T-helper 9 cell (primary cell): ENCODE measurements around the gene TPO.
A peak's percentile ranks its signal among the peaks of the same experiment; 100 is the strongest.

Source experiments
- DNase-seq: peaks from one replicate; pipeline ENCODE4 v3.0.0-alpha.2; 2020

Gene TPO

DNA sequence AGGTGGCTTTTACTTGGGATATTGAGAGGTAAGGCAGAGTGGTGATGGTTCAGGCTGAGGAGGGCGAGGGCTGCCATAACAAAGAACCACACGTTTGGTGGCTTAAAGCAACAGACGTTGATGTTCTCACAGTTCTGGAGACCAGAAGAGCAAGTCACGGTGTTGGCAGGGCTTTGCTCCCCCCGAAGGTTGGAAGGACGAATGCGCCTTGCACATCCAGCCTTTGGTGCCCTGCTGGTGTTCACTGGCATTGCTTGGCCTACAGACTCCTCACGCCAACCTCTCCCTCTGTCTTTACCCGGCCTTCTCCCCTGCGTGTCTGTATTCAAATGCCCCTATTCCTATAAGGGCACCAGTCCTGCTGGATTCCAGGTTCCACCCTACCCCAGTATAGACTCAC is 125.4 kb downstream of the TPO start:
- no peak for DNase-seq

DNA sequence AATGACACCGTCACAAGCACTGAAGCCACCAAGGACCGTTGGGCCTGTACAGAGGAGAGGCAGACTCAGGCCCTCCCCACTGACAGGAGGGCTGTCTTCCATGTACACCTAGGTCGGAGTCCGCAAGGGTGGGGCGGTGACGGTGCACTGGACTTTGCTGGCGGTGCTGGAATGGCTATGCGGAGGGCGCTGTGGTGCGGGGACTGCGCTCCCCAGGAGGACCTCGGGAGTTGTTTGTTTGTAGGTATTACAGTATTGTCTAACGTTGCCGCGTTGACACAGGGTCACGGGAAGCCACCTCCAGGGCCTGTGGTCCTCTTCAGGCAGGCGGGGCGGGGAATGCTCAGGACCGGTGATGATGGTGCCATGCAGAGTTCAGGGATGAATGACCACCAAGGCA is 126.2 kb downstream of the TPO start:
- DNase-seq, result no peak

DNA sequence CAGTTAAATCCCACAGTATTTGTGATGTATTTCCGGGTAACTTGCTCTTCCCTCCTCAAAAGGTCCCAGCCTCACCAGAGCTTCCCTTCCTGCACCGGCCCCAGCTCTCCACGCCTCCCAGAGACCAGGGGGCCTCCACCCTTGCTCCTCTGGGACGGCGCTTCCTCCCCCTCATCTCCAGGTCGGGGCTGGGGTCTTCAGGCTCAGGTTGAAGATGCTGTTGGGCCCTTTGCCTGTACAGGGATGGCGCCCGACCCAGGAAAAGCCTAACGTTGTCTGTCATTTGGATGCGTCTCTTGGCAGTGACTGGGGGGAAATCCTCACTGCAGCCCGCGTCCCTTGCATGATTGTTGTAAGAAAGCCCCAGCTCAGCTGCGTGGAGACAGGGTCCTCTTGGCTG is 126.7 kb downstream of the TPO start:
- no peak for DNase-seq

DNA sequence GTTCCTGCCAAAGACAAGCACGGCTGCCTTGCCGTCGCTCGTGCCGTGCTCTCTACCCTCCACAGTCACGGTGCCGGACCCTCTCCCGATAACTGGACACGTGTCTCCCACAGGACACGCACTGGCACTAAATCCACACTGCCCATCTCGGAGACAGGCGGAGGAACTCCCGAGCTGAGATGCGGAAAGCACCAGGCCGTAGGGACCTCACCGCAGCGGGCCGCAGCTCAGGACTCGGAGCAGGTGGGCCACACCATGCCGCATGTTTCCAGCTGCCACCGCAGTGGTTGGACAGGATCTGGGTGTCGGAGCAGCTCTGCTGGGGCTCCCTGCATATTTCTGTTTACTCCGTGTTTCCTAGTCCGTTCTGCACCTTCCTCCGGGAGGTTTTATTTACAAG is 127.2 kb downstream of the TPO start:
- DNase-seq, result no peak

DNA sequence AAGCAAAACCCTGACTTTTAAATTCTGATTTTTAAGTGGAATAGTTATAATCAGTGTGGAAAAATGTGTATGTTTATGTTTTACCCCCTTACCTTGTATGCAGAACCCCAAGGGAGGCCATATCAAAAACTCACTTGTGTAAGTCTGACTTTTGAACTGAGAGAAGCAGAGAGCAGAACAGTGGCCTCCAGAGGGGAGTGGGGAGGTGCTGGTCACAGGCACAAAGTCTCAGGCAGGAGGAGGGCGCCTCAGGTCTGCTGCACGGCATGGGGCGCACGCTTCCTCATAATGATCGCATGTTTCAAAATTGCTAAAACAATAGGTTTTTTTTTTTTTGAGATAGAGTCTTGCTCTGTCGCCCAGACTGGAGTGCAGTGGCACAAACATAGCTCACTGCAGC is 127.8 kb downstream of the TPO start:
- DNase-seq, result no peak

DNA sequence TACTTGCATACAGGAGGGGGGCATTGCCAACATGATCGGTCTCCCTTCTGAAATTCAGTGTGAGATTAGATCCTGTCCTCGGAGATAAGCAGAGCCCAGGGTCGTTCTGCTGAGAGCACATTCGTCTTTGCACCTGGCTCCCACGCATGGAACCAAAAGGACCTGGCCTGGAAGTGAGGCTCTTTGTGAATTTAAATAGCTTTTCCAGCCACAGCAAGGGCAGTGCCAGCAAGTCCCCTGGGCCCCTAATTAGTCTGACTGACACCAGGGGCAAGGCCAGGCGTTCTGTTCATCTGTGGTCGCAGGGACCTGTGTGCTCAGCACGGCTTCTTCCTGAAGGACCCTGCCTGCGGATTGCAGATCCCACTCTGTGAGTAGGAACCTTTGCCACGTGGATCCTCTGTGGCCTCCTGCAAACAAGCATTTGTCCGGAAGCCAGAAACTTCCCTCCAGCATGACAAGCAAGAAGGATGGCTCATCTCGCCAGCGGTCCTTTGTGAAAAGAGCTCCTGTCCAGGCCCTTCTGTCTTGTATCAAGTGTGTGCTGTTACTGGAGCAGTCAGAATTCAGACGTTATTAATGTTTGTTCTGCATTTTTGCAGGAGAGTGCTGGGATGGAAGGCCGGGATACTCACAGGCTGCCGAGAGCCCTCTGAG is 128.7 kb downstream of the TPO start:
- no peak for DNase-seq

DNA sequence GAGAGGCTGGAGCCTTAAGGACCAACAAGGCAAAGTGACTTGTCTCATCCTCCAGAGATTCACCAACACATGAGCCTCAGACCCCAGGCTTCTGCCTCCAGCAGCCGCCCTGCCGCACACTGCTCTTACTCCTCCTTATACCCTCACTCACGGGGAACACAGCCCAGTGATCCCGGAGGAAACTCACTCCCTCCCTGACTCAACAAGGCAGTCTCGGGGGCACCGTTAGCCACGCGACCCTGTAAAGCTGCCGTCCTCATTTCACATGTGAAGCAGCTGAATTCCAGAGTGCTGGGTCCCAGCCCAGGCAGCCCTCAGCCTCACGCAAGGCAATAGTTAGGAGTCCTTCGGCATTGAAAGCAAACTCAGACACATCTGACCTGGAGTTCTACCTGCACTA is 129.7 kb downstream of the TPO start:
- DNase-seq, result no peak

DNA sequence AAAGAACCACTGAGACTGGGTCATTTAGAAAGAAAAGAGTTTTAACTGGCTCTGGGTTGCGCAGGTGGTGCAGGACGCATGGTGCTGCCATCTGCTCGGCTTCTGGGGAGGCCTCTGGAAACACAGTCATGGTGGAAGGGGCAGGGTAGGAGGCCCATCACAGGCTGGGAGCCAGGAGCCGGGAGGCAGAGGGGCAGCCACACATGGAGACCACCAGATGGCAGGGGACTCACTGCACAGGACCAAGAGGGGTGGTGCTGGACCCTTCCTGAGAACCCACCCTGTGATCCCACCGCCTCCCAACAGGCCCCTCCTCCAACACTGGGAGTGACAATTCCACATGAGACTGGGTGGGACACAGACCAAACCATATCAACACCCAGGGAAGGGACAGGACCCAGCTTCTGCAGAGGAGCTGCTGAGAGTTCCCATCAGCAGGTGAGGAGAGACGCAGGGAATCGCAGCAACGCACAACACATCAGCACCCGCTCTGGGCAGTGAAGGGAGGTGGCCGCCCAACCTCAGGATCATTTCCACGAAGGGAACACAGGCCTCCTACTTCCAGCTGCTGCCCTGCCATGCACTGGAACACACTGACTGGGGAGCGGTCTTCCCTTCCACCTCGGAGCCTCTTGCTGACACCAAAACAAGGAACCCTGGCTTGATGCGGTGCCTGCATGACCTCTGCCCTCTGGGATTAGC is 130.7 kb downstream of the TPO start:
- no peak for DNase-seq

- no peak for DNase-seq
These were observed 131.3 kb downstream of the TPO start for GRCh38 chr2:1544478-1545069.

DNA sequence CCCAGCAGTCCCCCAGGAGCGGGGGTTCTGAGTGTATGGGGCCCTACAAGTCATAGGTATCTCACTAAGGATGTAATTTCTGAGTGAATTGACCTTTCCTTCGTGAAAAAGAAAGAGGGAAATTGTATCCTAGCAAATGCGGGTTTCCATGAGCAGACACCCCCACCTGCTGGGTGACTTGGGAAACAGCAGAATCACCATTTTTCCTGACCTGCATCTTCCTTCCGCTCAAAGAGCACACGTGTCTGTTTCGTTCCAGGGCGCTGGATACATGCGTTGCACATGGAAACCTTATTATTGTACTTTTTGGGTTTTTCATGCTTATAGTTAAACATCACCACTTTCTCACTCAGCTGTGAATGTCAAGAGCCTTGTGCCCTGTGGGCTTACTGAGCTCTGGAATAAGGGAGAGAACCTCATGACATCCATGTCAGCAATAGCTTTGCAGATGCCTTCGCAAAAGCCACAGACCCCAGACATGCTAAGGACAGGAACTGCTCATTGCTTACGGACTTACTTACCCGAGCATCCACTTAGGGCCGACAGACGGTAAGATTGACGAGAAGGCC is 132.8 kb downstream of the TPO start:
- peak; percentile 12 for DNase-seq

GRCh38 chr2:1546901-1547300 is 133.6 kb downstream of the TPO start:
- no peak for DNase-seq

DNA sequence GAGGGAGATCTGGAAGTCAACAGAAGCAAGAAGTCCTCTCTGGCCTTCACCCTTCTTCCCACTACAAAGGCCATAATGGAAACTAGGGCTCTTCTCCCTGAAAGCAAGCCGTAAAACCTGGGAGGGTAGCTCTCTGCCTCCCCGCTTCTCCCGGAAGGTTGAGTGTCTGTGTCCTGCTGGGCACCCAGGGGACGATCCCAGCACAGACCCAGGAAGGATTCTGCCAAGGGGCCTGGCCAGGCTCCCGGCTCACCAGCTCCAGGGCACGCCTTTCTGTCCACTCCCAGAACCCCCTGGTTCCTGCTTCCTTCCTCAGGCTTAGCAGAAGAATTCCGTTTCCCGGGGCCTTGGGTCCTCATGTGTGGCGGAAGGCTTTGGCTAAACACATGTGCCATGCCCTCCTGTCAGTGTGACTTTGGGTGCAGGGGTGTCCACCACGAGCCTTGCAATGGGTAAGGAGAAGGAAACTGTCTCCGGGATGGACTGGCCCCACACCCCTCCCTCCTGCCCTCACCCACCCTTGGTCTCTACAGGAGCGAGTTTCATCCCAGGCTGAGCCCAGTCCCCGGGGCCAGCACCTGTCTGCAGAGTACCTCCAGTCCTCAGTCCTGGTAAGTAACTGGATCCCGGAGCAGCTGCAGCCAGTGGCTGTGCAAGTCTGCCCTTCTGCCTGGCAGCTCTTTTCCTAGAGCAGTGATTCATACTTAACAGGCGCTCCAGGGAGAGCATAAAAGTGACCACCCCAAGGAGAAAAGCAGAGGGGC is 135.8 kb downstream of the TPO start:
- DNase-seq, result no peak

DNA sequence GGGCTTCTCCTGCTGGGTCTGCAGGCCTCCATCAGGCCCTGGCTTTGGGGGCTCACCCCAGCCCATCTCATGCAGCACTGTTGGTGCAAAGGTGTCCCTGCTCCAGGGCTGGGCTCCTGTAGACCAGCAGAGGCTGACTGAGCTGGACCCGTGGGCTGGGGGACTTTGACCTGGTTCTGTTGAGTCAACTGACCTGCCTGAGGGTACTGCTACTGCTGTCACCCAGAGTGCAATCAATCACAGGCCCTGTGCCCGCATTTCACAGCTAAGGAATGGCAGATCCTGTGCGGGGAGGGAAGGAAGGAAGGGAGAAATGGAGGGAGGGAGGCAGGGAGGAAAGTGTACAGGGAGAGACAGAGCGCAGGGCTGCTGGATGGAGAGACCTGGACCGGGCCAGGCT is 136.8 kb downstream of the TPO start:
- no peak for DNase-seq

- DNase-seq, result peak; percentile 58
These were observed 137.5 kb downstream of the TPO start for GRCh38 chr2:1550658-1551316.

DNA sequence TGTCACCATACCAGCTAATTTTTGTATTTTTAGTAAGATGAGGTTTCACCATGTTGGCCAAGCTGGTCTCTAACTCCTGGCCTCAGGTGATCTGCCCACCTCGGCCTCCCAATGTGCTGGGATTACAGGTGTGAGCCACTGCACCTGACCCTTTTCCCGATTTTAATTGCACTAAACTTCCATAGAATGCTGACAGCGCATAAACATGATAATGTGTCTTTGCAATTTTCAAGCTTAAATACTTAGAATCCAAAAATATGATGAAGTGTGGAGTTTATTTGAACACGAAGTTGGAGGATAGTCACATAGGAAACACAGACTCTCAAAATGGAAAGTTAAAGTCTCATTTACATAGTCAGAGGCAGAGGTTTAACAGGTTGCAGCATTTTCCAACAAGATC is 138.6 kb downstream of the TPO start:
- no peak for DNase-seq

DNA sequence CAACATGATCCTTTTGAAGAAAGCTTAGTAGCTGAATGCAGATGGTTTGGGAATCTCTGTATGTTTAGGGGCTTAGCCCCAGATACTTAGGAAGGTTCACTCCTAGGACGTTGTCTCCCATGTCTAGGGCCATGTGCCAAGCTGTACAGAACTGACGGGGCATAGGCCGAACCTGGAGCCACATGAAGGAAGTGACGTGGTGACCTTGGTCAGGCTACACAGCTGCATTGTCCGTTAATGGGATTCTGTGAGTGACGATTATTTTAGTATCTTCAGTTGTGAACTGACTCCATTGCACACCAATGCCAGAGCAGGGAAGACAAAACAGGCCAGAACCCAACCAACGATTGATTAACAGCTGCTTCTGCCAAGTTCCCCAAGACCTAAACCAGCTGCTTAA is 139.3 kb downstream of the TPO start:
- DNase-seq, result no peak

DNA sequence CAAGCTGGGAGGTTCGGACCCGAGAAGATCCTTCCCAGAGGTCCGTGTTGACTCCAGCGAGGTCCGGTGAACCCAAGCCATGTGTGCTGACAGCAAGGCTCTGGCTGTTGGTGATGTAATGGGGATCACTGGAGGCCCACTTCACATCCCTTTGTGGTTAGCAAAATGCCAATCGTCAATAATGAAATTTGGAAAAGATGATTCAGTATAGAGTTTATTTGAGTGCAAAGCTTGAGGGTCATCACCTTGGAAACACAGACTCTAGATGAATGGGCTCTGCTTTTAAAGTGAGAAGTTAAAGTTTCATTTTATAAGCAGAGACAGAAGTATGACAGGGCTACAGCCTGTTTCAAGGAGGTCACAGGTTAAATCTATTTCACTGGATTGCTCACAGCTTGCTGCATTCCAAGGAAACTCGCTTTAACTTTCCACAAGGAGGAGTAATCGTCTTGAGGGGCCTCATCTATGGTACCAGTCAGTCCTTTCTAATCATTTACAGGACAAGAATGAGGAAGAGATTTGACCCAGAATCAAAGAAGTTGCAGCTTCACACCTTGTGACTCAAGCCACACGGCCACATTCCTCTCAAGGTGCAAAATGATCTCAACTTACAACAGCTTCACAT is 140.5 kb downstream of the TPO start:
- no peak for DNase-seq

GRCh38 chr2:1556286-1556685 is 143.0 kb downstream of the TPO start:
- DNase-seq, result no peak

DNA sequence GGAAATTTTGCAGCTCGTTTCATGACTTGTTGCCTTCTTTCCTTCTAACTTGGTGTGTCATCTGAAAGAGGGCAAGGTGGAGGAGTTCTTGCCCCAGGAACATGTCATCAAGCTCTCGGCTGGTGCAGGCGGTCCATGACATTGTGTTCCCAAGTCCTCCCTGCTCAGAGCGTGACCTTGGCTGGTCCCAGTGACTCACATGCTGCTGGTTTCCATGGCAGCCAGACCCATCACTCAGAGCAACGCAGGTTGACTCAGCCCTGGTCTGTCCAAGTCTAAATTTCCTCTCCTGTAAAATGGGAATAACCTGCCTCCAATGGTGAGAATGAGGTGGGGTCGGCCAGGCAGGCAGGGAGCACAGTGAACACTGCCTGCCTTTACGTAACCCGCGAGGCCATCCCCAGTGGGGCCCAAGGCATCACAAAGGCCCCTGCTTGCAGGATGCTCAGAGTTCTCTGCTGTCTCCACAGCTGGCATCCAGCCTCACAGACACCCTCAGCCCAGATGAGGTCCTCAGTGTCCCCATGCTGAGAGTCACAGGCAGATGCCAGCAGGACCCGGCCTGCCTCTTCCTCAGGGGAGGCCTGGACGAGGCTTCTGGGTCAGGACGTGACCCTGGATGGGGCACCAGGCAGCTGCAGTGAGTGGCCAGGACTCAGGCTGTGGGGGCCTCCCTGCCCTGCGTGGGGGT is 143.7 kb downstream of the TPO start:
- DNase-seq, result no peak

DNA sequence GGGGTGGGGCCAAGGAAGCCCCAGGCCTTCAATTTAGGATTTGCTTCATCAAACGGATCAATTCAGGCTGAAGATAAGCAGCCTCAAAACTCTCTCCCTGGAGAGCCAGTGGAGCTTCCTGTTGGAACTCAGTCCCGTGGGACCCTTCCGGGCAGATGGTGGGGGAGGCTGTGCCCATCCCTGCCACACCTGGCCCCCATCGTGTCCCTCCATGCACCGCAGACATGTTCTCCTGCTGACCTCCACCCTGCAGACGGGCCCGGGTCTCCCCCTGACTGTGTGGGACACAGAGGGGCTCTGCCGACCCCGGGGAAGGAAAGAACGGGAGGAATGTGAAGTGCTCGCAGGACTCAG is 144.2 kb downstream of the TPO start:
- DNase-seq, result no peak

GRCh38 chr2:1559589-1560175 is 146.4 kb downstream of the TPO start:
- DNase-seq, result no peak
